CD4-positive, alpha-beta T cell (primary cell): ENCODE data around the gene INTS6. TPM values are rescaled to one million over a fixed set of nuclear protein-coding genes. Genes with fewer than 3 reads are reported as not detected.

ENCODE experiments used
- ATAC-seq: fragments of 200-7000 bp; cut with Tn5 transposase; one replicate; pipeline ENCODE4 v1.10.0; 2022; ENCODE audit warnings: mild to moderate bottlenecking; ENCODE audit not compliant: poor library complexity
- CTCF ChIA-PET: fragments of 350-600 bp; sonication (Branson Sonifier 250); formaldehyde crosslinking; loops from one replicate; lab custom pipeline; 2021; ENCODE audit warnings: antibody characterized with exemption, inconsistent platforms; lab: Charles Lee
- POLR2A ChIA-PET: fragments of 350-600 bp; sonication (Branson Sonifier 250); formaldehyde crosslinking; loops from one replicate; lab custom pipeline; 2021; ENCODE audit warnings: antibody characterized with exemption, inconsistent platforms; lab: Charles Lee
- DNase-seq, 14 experiments: peaks; one replicate each; pipeline ENCODE4 v3.0.0-alpha.2; 2013 to 2020; ENCODE audit warnings: mixed read lengths in 2 of 14
- H3K27ac ChIP-seq, 2 donors: one replicate each; pipeline versions ENCODE4 v1.5.1 to v1.7.0; 2013; ENCODE audit warnings: low read length in 2 of 2, low read depth in 1 of 2, mild to moderate bottlenecking in 1 of 2
- H3K27me3 ChIP-seq, 2 experiments: 1 replicate in 1 of 2; 2 replicates in 1 of 2; pipeline versions ENCODE4 v1.6.1 to v1.7.0; 2013; ENCODE audit warnings: low read length in 2 of 2, control low read depth in 1 of 2, mild to moderate bottlenecking in 1 of 2, moderate library complexity in 1 of 2; ENCODE audit not compliant: insufficient read depth in 2 of 2, control insufficient read depth in 1 of 2
- H3K36me3 ChIP-seq: one replicate; pipeline ENCODE4 v1.6.1; 2013; ENCODE audit warnings: low read length, control low read depth; ENCODE audit not compliant: insufficient read depth
- H3K4me1 ChIP-seq: one replicate; pipeline ENCODE4 v1.6.1; 2013; ENCODE audit warnings: low read length, control low read depth; ENCODE audit not compliant: insufficient read depth
- H3K4me3 ChIP-seq: one replicate; pipeline ENCODE4 v1.5.1; 2013; ENCODE audit warnings: mild to moderate bottlenecking, low read length, moderate library complexity
- H3K9me3 ChIP-seq, 2 experiments: 1 replicate in 1 of 2; 2 replicates in 1 of 2; pipeline versions ENCODE4 v1.6.1 to v1.7.0; 2013; ENCODE audit warnings: low read length in 2 of 2, mild to moderate bottlenecking in 2 of 2, control low read depth in 1 of 2, moderate library complexity in 1 of 2; ENCODE audit not compliant: control insufficient read depth in 1 of 2, insufficient read depth in 1 of 2
- H3K27ac Mint-ChIP-seq: one replicate; pipeline ENCODE4 v1.8.0; 2020; ENCODE audit warnings: mixed read lengths
- H3K27me3 Mint-ChIP-seq: one replicate; pipeline ENCODE4 v1.8.0; 2021; ENCODE audit warnings: mixed read lengths
- H3K36me3 Mint-ChIP-seq: one replicate; pipeline ENCODE4 v1.8.0; 2021; ENCODE audit warnings: low read depth, mixed read lengths
- H3K4me1 Mint-ChIP-seq: one replicate; pipeline ENCODE4 v1.8.0; 2021; ENCODE audit warnings: low read depth, mixed read lengths
- H3K4me3 Mint-ChIP-seq: one replicate; pipeline ENCODE4 v1.8.0; 2020; ENCODE audit warnings: mild to moderate bottlenecking, mixed read lengths
- H3K9me3 Mint-ChIP-seq: one replicate; pipeline ENCODE4 v1.8.0; 2020; ENCODE audit warnings: mixed read lengths
- CTCF ChIP-seq: fragments of 200-600 bp; IDR thresholded peaks from one replicate; pipeline ENCODE4 v1.8.0; 2022; ENCODE audit warnings: antibody characterized with exemption, mild to moderate bottlenecking
- intact Hi-C, 2 experiments: fragments of 100-400 bp; cut with DNase I in 1 of 2; cut with micrococcal nuclease in 1 of 2; formaldehyde crosslinking; loops; one replicate each; pipeline versions ENCODE4 v1.15.1 to v1.9.0; 2023 to 2025; cut with DNase I, micrococcal nuclease
- total RNA-seq, 174 experiments: library from RNA in 2 of 174; stranded (reverse) in 2 of 174; gene quantifications; one replicate each; pipeline ENCODE4 v1.2.3 and lab custom pipeline; 2021 to 2026

INTS6 gene
- total RNA-seq, 2 experiments from 2014 or later: 40.8 to 45.8 TPM

- Mint-ChIP-seq H3K9me3 (no peaks in the 10 kb centered on the region), H3K27me3 (no peaks in the 10 kb centered on the region), H3K4me1 (peaks cover 11% of the 10 kb centered on the region), H3K4me3 (no peak overlapping the region), H3K27ac (no peak overlapping the region), H3K36me3 (peaks cover 59% of the 10 kb centered on the region)
- ChIA-PET CTCF (interaction anchor here (1.1 kb wide), 1 partner anchor 26 kb away, joined by 3 read pairs; no protein-coding TSS in a partner anchor), POLR2A (no interaction called here)
- TF ChIP-seq CTCF: no peak
- Histone ChIP-seq H3K4me3 (no peak overlapping the region), H3K27me3 (no peaks in the 10 kb centered on the region), H3K4me1 (no peaks in the 10 kb centered on the region), H3K27ac (no peak overlapping the region), H3K36me3 (peaks cover 35% of the 10 kb centered on the region), H3K9me3 (no peaks in the 10 kb centered on the region)
- DNase-seq: no peak
- intact Hi-C loops: no loop called here
- ATAC-seq: no peak
Measured at GRCh38 chr13:51385114-51385513, 67.7 kb downstream of the INTS6 start.

- DNase-seq (no peak), ATAC-seq (no peak)
- no peak overlapping the region for H3K4me3 ChIP-seq
- no peaks in the 10 kb centered on the region for H3K27me3 Mint-ChIP-seq
- H3K27me3 ChIP-seq: no peaks in the 10 kb centered on the region
- no peak overlapping the region for H3K27ac Mint-ChIP-seq
- peaks cover 60% of the 10 kb centered on the region for H3K36me3 Mint-ChIP-seq
- no peaks in the 10 kb centered on the region for H3K9me3 ChIP-seq
- no peaks in the 10 kb centered on the region for H3K4me1 ChIP-seq
- intact Hi-C loops: no loop called here
- ChIA-PET POLR2A (no interaction called here), CTCF (no interaction called here)
- no peaks in the 10 kb centered on the region for H3K4me1 Mint-ChIP-seq
- no peak for TF ChIP-seq CTCF
- no peaks in the 10 kb centered on the region for H3K9me3 Mint-ChIP-seq
- H3K27ac ChIP-seq: no peak overlapping the region
- peaks cover 62% of the 10 kb centered on the region for H3K36me3 ChIP-seq
- no peak overlapping the region for H3K4me3 Mint-ChIP-seq
Measured at GRCh38 chr13:51380269-51380668, 72.6 kb downstream of the INTS6 start.

GRCh38 chr13:51373451-51373850, 79.4 kb downstream of the INTS6 start:
- Histone ChIP-seq H3K36me3 (peaks cover 86% of the 10 kb centered on the region), H3K27me3 (no peaks in the 10 kb centered on the region), H3K27ac (no peak overlapping the region), H3K9me3 (no peaks in the 10 kb centered on the region), H3K4me3 (no peak overlapping the region), H3K4me1 (no peaks in the 10 kb centered on the region)
- ChIA-PET CTCF (no interaction called here), POLR2A (no interaction called here)
- no peak for TF ChIP-seq CTCF
- Mint-ChIP-seq H3K4me1 (no peaks in the 10 kb centered on the region), H3K27ac (no peak overlapping the region), H3K36me3 (peaks cover 12% of the 10 kb centered on the region), H3K9me3 (no peaks in the 10 kb centered on the region), H3K27me3 (no peaks in the 10 kb centered on the region), H3K4me3 (no peak overlapping the region)
- ATAC-seq (no peak), DNase-seq (no peak)
- intact Hi-C loops: no loop called here
